ENCODE data around the gene PXT1.

GRCh38 chr6:36491378-36491965, 48.8 kb upstream of the PXT1 start:
- TF ChIP-seq CTCF (IDR thresholded peaks at IDR 0.05) (no peak), POLR2A (IDR thresholded peaks at IDR 0.05) (no peak)

Data from lower leg skin (tissue), 3 donors.